Breast epithelium (tissue), 4 donors: ENCODE results near the gene INVS. TPM values are rescaled to one million over a fixed set of nuclear protein-coding genes. Genes with fewer than 3 reads are reported as not detected.
"Not testable (repeated sequence)": the region's sequence is repeated elsewhere in the genome, so short reads cannot be mapped to it uniquely, and the experiment has no call there.

ENCODE experiments used
- DNase-seq, 2 donors: peaks; one replicate each; pipeline ENCODE4 v3.0.0-alpha.2; 2019; ENCODE audit warnings: low spot score in 2 of 2
- H3K27ac ChIP-seq, 2 donors: fragments of 200-600 bp; sonication (generic) in 1 of 2; one replicate each; pipeline ENCODE4 v1.5.1; 2016 to 2019; ENCODE audit warnings: mild to moderate bottlenecking in 1 of 2
- H3K27me3 ChIP-seq, 2 donors: fragments of 200-600 bp; sonication (generic) in 1 of 2; one replicate each; pipeline versions ENCODE4 v1.5.1 to v1.6.0; 2017 to 2019; ENCODE audit warnings: control low read depth in 1 of 2, mild to moderate bottlenecking in 1 of 2
- H3K36me3 ChIP-seq: fragments of 200-600 bp; one replicate; pipeline ENCODE4 v1.5.1; 2019
- H3K4me1 ChIP-seq, 2 donors: fragments of 200-600 bp; sonication (generic); one replicate each; pipeline ENCODE4 v1.5.1; 2016 to 2019; ENCODE audit warnings: control low read depth in 1 of 2
- H3K4me3 ChIP-seq, 3 donors: fragments of 200-600 bp; sonication (generic); 1 replicate in 2 of 3; 2 replicates in 1 of 3; pipeline ENCODE4 v1.5.1; 2016 to 2019; ENCODE audit warnings: mild to moderate bottlenecking in 3 of 3, moderate library complexity in 2 of 3
- H3K9me3 ChIP-seq, 2 donors: fragments of 200-600 bp; sonication (generic) in 1 of 2; one replicate each; pipeline ENCODE4 v1.5.1; 2016 to 2019; ENCODE audit warnings: control low read depth in 1 of 2
- POLR2A ChIP-seq: fragments of 450-650 bp; IDR thresholded peaks from one replicate; pipeline ENCODE4 v1.6.1; 2016; ENCODE audit warnings: antibody characterized with exemption, mild to moderate bottlenecking, moderate library complexity
- POLR2AphosphoS5 ChIP-seq, 3 donors: sonication (generic); formaldehyde crosslinking; IDR thresholded peaks; one replicate each; pipeline ENCODE4 v1.6.1; 2017; ENCODE audit warnings: antibody characterized with exemption in 3 of 3
- intact Hi-C: fragments of 100-400 bp; cut with DNase I; formaldehyde crosslinking; loops from one replicate; pipeline ENCODE4 v1.15.1; 2023; ENCODE audit warnings: low total_unique reads
- total RNA-seq, 3 donors: library from RNA; depleted of rRNA; stranded (reverse); fragments of >200 nt; gene quantifications; one replicate each; pipeline ENCODE4 v1.1.0, GENCODE V29; 2016
- TF ChIP-seq, protein P1 (sequence below), 3 donors: fragments of 450-650 bp; IDR thresholded peaks; one replicate each; pipeline ENCODE4 v1.5.1; 2016 to 2017; ENCODE audit warnings: antibody characterized with exemption in 3 of 3, mild to moderate bottlenecking in 3 of 3, moderate library complexity in 3 of 3

Gene INVS
- total RNA-seq, 3 donors from 2014 or later: 30.7 to 36.0 (median 34.7) TPM

DNA sequence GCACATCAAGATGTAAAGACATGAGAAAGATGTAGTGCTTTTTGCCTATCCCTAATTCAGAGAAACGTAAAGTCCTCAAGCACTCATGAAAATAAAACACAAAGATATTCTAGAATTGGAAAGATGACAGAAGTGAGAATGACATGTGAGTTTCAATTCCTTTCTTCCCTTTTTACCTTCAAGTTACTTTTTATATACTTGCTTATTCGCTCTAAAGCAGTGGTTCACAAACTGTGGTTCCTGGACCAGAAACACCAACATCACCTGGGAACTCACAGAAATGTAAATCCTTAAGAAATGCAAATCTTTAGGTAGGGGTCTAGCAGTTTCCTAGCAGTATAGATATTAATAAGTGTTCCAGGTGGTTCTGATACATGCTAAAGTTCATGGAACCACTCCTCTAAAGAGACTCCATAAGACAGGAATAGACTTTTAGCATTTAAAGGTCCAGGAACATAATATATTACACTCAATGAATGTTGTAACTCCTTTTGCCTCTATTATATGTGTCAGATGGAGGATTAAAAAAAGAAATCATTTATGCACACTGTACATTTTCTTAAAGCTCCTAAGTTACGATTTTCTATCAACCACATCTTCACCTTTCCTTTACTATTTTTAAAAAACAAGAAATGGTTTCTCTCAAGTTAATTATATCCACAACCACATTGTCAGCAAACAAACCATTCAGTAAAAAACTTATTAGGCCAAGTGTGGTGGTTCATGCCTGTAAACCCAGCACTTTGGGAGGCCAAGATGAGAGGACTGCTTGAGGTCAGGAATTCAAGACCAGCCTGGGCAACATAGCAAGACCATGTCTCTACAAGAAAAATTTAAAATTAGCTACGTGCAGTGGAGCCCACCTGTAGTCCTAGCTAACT lies 40.1 kb upstream of the INVS start:
- intact Hi-C loops: loop anchor here (5.0 kb wide), 1 partner anchor 1527 kb away; no protein-coding TSS in a partner anchor
- Histone ChIP-seq H3K27ac (no peak overlapping the region), H3K9me3 (no peaks in the 10 kb centered on the region), H3K4me1 (no peaks in the 10 kb centered on the region), H3K4me3 (no peak overlapping the region), H3K27me3 (no peaks in the 10 kb centered on the region), H3K36me3 (peaks cover 6% of the 10 kb centered on the region)
- no peak for DNase-seq
- TF ChIP-seq POLR2A: no peak
- no peak for TF ChIP-seq POLR2AphosphoS5 (IDR thresholded peaks at IDR 0.05)
- TF ChIP-seq, protein P1, sequence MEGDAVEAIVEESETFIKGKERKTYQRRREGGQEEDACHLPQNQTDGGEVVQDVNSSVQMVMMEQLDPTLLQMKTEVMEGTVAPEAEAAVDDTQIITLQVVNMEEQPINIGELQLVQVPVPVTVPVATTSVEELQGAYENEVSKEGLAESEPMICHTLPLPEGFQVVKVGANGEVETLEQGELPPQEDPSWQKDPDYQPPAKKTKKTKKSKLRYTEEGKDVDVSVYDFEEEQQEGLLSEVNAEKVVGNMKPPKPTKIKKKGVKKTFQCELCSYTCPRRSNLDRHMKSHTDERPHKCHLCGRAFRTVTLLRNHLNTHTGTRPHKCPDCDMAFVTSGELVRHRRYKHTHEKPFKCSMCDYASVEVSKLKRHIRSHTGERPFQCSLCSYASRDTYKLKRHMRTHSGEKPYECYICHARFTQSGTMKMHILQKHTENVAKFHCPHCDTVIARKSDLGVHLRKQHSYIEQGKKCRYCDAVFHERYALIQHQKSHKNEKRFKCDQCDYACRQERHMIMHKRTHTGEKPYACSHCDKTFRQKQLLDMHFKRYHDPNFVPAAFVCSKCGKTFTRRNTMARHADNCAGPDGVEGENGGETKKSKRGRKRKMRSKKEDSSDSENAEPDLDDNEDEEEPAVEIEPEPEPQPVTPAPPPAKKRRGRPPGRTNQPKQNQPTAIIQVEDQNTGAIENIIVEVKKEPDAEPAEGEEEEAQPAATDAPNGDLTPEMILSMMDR (IDR thresholded peaks at IDR 0.05): no peak

DNA sequence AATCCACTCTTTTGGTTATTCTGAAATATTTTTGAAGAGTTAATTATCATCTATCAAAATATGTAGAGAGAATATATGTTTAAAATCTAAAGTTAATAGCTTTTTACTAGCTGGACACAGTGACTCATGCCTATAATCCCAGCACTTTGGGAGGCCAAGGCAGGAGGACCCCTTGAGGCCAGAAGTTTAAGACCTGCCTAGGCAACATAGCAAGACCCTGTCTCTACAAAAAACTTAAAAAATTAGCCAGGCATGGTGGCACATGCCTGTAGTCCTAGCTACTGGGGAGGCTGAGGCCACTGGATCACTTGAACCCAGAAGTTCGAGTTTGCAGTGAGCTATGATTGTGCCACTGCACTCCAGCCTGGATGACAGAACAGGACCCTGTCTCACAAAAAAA lies 36.4 kb upstream of the INVS start:
- H3K4me1 ChIP-seq, DNase-seq, H3K4me3 ChIP-seq, H3K36me3 ChIP-seq, H3K27me3 ChIP-seq, H3K9me3 ChIP-seq, H3K27ac ChIP-seq, intact Hi-C loops: not testable (repeated sequence)

DNA sequence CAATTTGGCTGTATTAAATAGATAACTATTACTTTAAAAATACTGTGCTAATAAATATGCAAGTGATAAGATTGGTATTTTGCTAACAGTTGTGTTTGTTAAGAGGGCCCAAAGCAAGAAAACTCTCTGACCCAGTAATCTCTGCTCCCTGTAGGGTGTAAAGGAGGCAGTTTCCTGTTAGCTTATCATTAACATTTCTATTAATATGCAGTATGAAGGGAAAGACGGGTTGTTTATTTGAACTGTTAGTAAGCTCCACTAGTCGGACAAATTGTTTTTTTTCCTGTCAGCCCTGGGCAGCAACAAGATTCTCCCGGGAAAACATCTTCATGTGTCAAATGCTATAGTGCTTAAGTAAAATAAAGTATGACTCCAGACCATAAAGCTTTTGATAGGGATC lies 35.9 kb upstream of the INVS start:
- H3K9me3 ChIP-seq: no peaks in the 10 kb centered on the region
- no peak for TF ChIP-seq POLR2A
- TF ChIP-seq POLR2AphosphoS5 (IDR thresholded peaks at IDR 0.05): no peak
- TF ChIP-seq, protein P1 (IDR thresholded peaks at IDR 0.05): no peak
- no peak overlapping the region for H3K27ac ChIP-seq
- peaks cover 6% of the 10 kb centered on the region for H3K36me3 ChIP-seq
- no peaks in the 10 kb centered on the region for H3K27me3 ChIP-seq
- no peaks in the 10 kb centered on the region for H3K4me1 ChIP-seq
- intact Hi-C loops: no loop called here
- H3K4me3 ChIP-seq: no peak overlapping the region
- DNase-seq: no peak

DNA sequence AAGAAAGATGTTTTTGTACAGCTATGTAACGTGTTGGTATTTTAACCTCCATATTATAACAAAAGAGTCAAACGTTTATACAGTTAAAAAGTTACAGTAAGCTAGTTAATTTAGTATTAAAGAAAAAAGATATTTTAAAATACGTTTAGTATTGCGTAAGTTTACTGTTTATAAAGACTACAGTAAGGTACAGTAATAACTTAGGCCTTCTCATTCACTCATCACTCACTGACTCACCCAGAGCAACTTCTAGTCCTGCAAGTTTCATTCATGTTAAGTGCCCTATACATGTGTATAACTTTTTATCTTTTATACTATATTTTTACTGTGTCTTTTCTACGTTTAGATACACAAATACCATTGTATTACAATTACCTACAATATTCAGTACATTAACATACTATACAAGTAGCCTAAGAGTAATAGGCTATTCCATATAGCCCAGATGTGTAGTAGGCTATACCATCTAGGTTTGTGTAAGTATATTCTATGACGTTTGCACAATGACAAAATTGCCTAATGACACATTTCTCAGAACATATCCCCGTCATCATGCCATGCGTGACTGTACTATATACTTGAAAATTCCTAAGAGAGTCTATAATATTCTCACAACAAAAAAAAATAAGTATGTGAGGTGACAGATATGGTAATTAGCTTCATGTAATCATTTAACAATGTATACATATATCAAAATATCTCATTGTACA lies 34.0 kb upstream of the INVS start:
- H3K4me3 ChIP-seq: no peak overlapping the region

DNA sequence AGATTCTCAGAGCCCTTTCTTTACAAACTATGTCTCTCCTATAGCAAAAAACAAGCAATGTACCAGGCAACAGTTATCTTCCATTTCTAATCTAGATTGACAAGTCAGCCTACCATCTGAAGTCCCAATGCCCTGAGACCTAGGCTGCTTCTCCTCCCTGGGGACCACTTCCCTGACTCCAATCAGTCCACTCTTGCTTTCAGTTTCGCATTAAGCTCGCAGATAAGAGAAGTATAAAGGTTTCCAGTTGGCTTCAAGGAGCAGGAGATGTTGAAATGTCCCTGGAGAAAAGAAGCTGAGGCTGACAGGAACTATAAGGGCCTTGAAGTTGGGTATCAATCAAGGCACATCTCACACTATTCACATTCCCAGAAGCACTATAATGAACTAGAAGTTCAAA lies 32.5 kb upstream of the INVS start:
- H3K4me1 ChIP-seq: no peaks in the 10 kb centered on the region
- intact Hi-C loops: no loop called here
- no peaks in the 10 kb centered on the region for H3K27me3 ChIP-seq
- H3K27ac ChIP-seq: no peak overlapping the region
- H3K9me3 ChIP-seq: no peaks in the 10 kb centered on the region
- no peak for DNase-seq
- TF ChIP-seq, protein P1 (IDR thresholded peaks at IDR 0.05): no peak
- no peak for TF ChIP-seq POLR2A
- TF ChIP-seq POLR2AphosphoS5 (IDR thresholded peaks at IDR 0.05): no peak
- no peaks in the 10 kb centered on the region for H3K36me3 ChIP-seq
- H3K4me3 ChIP-seq: no peak overlapping the region

More for the DNA sequence above, 34.0 kb upstream of the INVS start:
- TF ChIP-seq POLR2AphosphoS5 (IDR thresholded peaks at IDR 0.05) (no peak), POLR2A (no peak)
- TF ChIP-seq, protein P1 (IDR thresholded peaks at IDR 0.05): no peak
- H3K36me3 ChIP-seq: no peaks in the 10 kb centered on the region
- no peaks in the 10 kb centered on the region for H3K9me3 ChIP-seq
- intact Hi-C loops: no loop called here
- H3K27ac ChIP-seq: no peak overlapping the region
- no peaks in the 10 kb centered on the region for H3K27me3 ChIP-seq
- no peak for DNase-seq
- H3K4me1 ChIP-seq: no peaks in the 10 kb centered on the region

DNA sequence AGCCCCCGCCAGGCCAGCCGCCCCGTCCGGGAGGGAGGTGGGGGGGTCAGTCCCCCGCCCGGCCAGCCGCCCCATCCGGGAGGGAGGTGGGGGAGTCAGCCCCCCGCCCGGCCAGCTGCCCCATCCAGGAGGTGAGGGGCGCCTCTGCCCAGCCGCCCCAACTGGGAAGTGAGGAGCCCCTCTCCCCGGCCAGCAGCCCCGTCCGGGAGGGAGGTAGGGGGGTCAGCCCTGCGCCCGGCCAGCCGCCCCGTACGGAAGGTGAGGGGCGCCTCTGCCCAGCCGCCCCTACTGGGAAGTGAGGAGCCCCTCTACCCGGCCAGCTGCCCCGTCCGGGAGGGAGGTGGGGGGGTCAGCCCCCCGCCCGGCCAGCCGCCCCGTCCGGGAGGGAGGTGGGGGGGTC lies 31.1 kb upstream of the INVS start:
- H3K4me3 ChIP-seq, intact Hi-C loops, H3K27me3 ChIP-seq, H3K9me3 ChIP-seq, H3K36me3 ChIP-seq, H3K4me1 ChIP-seq, DNase-seq, H3K27ac ChIP-seq: not testable (repeated sequence)

DNA sequence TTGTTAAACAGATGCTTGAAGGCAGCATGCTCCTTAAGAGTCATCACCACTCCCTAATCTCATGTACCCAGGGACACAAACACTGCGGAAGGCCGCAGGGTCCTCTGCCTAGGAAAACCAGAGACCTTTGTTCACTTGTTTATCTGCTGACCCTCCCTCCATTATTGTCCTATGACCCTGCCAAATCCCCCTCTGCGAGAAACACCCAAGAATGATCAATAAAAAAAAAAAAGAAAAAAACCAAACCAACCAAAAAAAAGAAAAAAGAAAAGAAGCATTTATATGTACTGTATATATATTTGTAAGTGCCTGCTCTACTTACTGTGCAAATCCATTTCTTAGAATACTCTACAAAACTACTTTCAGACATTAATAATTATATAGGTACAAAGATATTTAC lies 30.0 kb upstream of the INVS start:
- H3K4me3 ChIP-seq, H3K9me3 ChIP-seq, H3K27ac ChIP-seq, intact Hi-C loops, H3K36me3 ChIP-seq, H3K27me3 ChIP-seq, H3K4me1 ChIP-seq, DNase-seq: not testable (repeated sequence)
